ENCODE results near the gene TLK1. TPM values are rescaled to one million over a fixed set of nuclear protein-coding genes. Genes with fewer than 3 reads are reported as not detected.

Gene TLK1
- polyA plus RNA-seq, 3 donors: 6.4 to 9.9 (median 6.7) TPM

- 62 to 83% (median 68%) methylated on average over 4 of the region's 4 CpGs for WGBS, 3 donors
- no peak overlapping the region for H3K27ac ChIP-seq (ENCODE audit: low read depth, low read length)
Measured at GRCh38 chr2:170953941-170954340, 206.8 kb downstream of the TLK1 start.

GRCh38 chr2:170950221-170950761, 210.4 kb downstream of the TLK1 start:
- no peak overlapping the region for H3K27ac ChIP-seq (ENCODE audit: low read depth, low read length)
- WGBS, 3 donors: 73 to 88% (median 80%) methylated on average over 4 of the region's 4 CpGs

- 72 to 85% (median 82%) methylated on average over 5 of the region's 5 CpGs for WGBS, 3 donors
- no peak overlapping the region for H3K27ac ChIP-seq (ENCODE audit: low read depth, low read length)
Measured at GRCh38 chr2:170949415-170949814, 211.3 kb downstream of the TLK1 start.

DNA sequence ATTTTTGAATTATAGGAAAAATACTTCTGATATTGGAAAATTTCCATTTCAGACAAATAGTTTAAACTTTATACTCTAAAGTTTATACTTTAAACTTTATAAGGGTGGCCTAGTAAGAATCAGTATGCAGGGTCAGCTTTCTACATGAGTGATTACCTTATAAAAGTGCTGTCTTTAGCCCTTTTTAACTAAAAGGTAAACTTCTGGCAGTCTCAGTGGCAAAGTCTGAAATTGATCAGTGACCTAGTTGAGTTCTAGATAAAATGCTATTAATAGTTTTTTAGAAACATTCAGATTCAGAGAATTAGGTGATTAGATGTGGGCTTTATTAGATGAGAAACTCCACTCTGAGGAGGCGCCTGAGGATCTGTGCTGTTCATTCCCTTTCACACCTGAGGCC, 216.1 kb downstream of the TLK1 start:
- H3K27ac ChIP-seq (ENCODE audit: low read depth, low read length): no peak overlapping the region
- WGBS, 3 donors: 43 to 100% (median 96%) methylated on average over 1 of the region's 1 CpG

DNA sequence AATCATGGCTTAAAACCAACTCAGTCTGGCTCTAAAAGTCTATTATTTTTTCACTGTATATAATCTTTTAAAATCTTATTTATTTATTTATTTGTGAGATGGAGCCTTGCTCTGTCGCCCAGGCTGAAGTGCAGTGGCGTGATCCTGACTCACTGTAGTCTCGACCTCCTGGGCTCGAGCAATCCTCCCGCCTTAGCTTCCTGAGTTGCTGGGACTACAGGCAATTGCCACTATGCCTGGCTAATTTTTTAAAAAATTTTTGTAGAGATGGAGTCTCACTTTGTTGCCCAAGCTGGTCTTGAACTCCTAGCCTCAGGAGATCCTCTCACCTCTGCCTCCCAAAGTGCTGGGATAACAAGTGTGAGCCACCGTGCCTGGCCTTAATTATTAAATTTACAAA, 217.1 kb downstream of the TLK1 start:
- H3K27ac ChIP-seq (ENCODE audit: low read depth, low read length): no peak overlapping the region
- WGBS, 3 donors: 67 to 84% (median 80%) methylated on average over 6 of the region's 6 CpGs

GRCh38 chr2:170943041-170943440, 217.7 kb downstream of the TLK1 start:
- WGBS, 3 donors: 35 to 86% (median 74%) methylated on average over 1 of the region's 1 CpG
- H3K27ac ChIP-seq (ENCODE audit: low read depth, low read length): no peak overlapping the region

DNA sequence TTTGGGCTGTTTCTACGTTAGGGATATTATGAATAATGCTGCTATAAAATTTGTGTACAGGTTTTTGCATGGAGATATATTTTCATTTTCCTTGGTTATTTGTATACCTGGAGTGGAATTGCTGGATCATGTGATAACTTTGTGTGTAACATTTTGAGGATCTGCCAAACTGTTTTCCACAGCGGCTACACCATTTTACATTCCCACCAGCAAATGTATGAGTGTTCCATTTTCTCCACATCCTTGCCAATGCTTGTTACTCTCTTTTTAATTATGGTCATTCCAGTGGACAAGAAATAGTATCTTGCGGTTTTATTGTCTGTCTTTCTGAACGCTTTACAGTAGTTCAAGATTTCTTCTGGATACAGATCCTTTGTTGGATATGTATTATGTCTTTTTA, 218.1 kb downstream of the TLK1 start:
- no peak overlapping the region for H3K27ac ChIP-seq (ENCODE audit: low read depth, low read length)
- 71 to 96% (median 94%) methylated on average over 4 of the region's 4 CpGs for WGBS, 3 donors

Other genes starting within 250 kb of the TLK1 start
- 10 to 100 TPM; 30.0 to 43.8 (median 41.4) TPM for gene GORASP2, start 231.6 kb downstream of the TLK1 start, polyA plus RNA-seq